ENCODE data around the gene STX8.
"Not testable (repeated sequence)": the region's sequence is repeated elsewhere in the genome, so short reads cannot be mapped to it uniquely, and the experiment has no call there.

STX8 gene

GRCh38 chr17:9367156-9367555 lies 208.5 kb downstream of the STX8 start:
- Histone ChIP-seq H3K36me3 (ENCODE audit: control insufficient read depth, insufficient read depth, low read length) (no peaks in the 10 kb centered on the region), H3K9ac (ENCODE audit: low read length) (no peak overlapping the region), H3K27me3 (ENCODE audit: control insufficient read depth, insufficient read depth, low read length) (no peaks in the 10 kb centered on the region), H3K4me1 (ENCODE audit: control insufficient read depth, insufficient read depth, low read length) (peaks cover 19% of the 10 kb centered on the region), H3K27ac (ENCODE audit: low read depth, low read length) (no peak overlapping the region), H3K4me3 (ENCODE audit: low read depth, low read length) (no peak overlapping the region), H3K9me3 (ENCODE audit: control insufficient read depth, insufficient read depth, low read depth, low read length) (no peaks in the 10 kb centered on the region)

GRCh38 chr17:9364837-9365430 lies 210.7 kb downstream of the STX8 start:
- H3K9me3 ChIP-seq (ENCODE audit: control insufficient read depth, insufficient read depth, low read depth, low read length) = no peaks in the 10 kb centered on the region
- no peak overlapping the region for H3K9ac ChIP-seq (ENCODE audit: low read length)
- no peak overlapping the region for H3K4me3 ChIP-seq (ENCODE audit: low read depth, low read length)
- no peaks in the 10 kb centered on the region for H3K36me3 ChIP-seq (ENCODE audit: control insufficient read depth, insufficient read depth, low read length)
- H3K27ac ChIP-seq (ENCODE audit: low read depth, low read length) = no peak overlapping the region
- no peaks in the 10 kb centered on the region for H3K27me3 ChIP-seq (ENCODE audit: control insufficient read depth, insufficient read depth, low read length)
- peaks cover 6% of the 10 kb centered on the region; the same call in 1 of the 2 replicates for H3K4me1 ChIP-seq (ENCODE audit: control insufficient read depth, insufficient read depth, low read length)

- H3K4me1 ChIP-seq (ENCODE audit: control insufficient read depth, insufficient read depth, low read length) = peaks cover 6% of the 10 kb centered on the region; the same call in 1 of the 2 replicates
- no peak overlapping the region for H3K27ac ChIP-seq (ENCODE audit: low read depth, low read length)
- H3K27me3 ChIP-seq (ENCODE audit: control insufficient read depth, insufficient read depth, low read length) = no peaks in the 10 kb centered on the region
- no peaks in the 10 kb centered on the region for H3K36me3 ChIP-seq (ENCODE audit: control insufficient read depth, insufficient read depth, low read length)
- H3K9me3 ChIP-seq (ENCODE audit: control insufficient read depth, insufficient read depth, low read depth, low read length) = no peaks in the 10 kb centered on the region
- no peak overlapping the region for H3K4me3 ChIP-seq (ENCODE audit: low read depth, low read length)
- H3K9ac ChIP-seq (ENCODE audit: low read length) = no peak overlapping the region
Observed at GRCh38 chr17:9363440-9364350, 211.9 kb downstream of the STX8 start.

- Histone ChIP-seq H3K9ac (ENCODE audit: low read length) (no peak overlapping the region), H3K27me3 (ENCODE audit: control insufficient read depth, insufficient read depth, low read length) (no peaks in the 10 kb centered on the region), H3K9me3 (ENCODE audit: control insufficient read depth, insufficient read depth, low read depth, low read length) (no peaks in the 10 kb centered on the region), H3K27ac (ENCODE audit: low read depth, low read length) (no peak overlapping the region), H3K36me3 (ENCODE audit: control insufficient read depth, insufficient read depth, low read length) (no peaks in the 10 kb centered on the region), H3K4me3 (ENCODE audit: low read depth, low read length) (no peak overlapping the region), H3K4me1 (ENCODE audit: control insufficient read depth, insufficient read depth, low read length) (no peaks in the 10 kb centered on the region)
Observed at GRCh38 chr17:9361188-9361955, 214.2 kb downstream of the STX8 start.

GRCh38 chr17:9360677-9361081 lies 214.9 kb downstream of the STX8 start:
- Histone ChIP-seq H3K27ac (ENCODE audit: low read depth, low read length) (no peak overlapping the region), H3K4me3 (ENCODE audit: low read depth, low read length) (no peak overlapping the region), H3K27me3 (ENCODE audit: control insufficient read depth, insufficient read depth, low read length) (no peaks in the 10 kb centered on the region), H3K4me1 (ENCODE audit: control insufficient read depth, insufficient read depth, low read length) (no peaks in the 10 kb centered on the region), H3K9me3 (ENCODE audit: control insufficient read depth, insufficient read depth, low read depth, low read length) (no peaks in the 10 kb centered on the region), H3K9ac (ENCODE audit: low read length) (no peak overlapping the region), H3K36me3 (ENCODE audit: control insufficient read depth, insufficient read depth, low read length) (no peaks in the 10 kb centered on the region)

- Histone ChIP-seq H3K9ac (ENCODE audit: low read length) (no peak overlapping the region), H3K27me3 (ENCODE audit: control insufficient read depth, insufficient read depth, low read length) (no peaks in the 10 kb centered on the region), H3K36me3 (ENCODE audit: control insufficient read depth, insufficient read depth, low read length) (no peaks in the 10 kb centered on the region), H3K9me3 (ENCODE audit: control insufficient read depth, insufficient read depth, low read depth, low read length) (no peaks in the 10 kb centered on the region), H3K4me1 (ENCODE audit: control insufficient read depth, insufficient read depth, low read length) (no peaks in the 10 kb centered on the region), H3K27ac (ENCODE audit: low read depth, low read length) (no peak overlapping the region), H3K4me3 (ENCODE audit: low read depth, low read length) (no peak overlapping the region)
Observed at GRCh38 chr17:9356488-9356911, 219.1 kb downstream of the STX8 start.

GRCh38 chr17:9355846-9356245 lies 219.8 kb downstream of the STX8 start:
- Histone ChIP-seq H3K9ac (ENCODE audit: low read length) (no peak overlapping the region), H3K9me3 (ENCODE audit: control insufficient read depth, insufficient read depth, low read depth, low read length) (no peaks in the 10 kb centered on the region), H3K27me3 (ENCODE audit: control insufficient read depth, insufficient read depth, low read length) (no peaks in the 10 kb centered on the region), H3K27ac (ENCODE audit: low read depth, low read length) (no peak overlapping the region), H3K36me3 (ENCODE audit: control insufficient read depth, insufficient read depth, low read length) (no peaks in the 10 kb centered on the region), H3K4me1 (ENCODE audit: control insufficient read depth, insufficient read depth, low read length) (no peaks in the 10 kb centered on the region), H3K4me3 (ENCODE audit: low read depth, low read length) (no peak overlapping the region)

GRCh38 chr17:9355231-9355630 lies 220.4 kb downstream of the STX8 start:
- H3K4me1 ChIP-seq (ENCODE audit: control insufficient read depth, insufficient read depth, low read length); H3K36me3 ChIP-seq (ENCODE audit: control insufficient read depth, insufficient read depth, low read length); H3K4me3 ChIP-seq (ENCODE audit: low read depth, low read length); H3K9ac ChIP-seq (ENCODE audit: low read length); H3K27ac ChIP-seq (ENCODE audit: low read depth, low read length); H3K9me3 ChIP-seq (ENCODE audit: control insufficient read depth, insufficient read depth, low read depth, low read length); H3K27me3 ChIP-seq (ENCODE audit: control insufficient read depth, insufficient read depth, low read length): not testable (repeated sequence)

GRCh38 chr17:9350080-9350479 lies 225.5 kb downstream of the STX8 start:
- H3K9ac ChIP-seq (ENCODE audit: low read length) = no peak overlapping the region
- no peak overlapping the region for H3K4me3 ChIP-seq (ENCODE audit: low read depth, low read length)
- no peaks in the 10 kb centered on the region for H3K27me3 ChIP-seq (ENCODE audit: control insufficient read depth, insufficient read depth, low read length)
- H3K27ac ChIP-seq (ENCODE audit: low read depth, low read length) = no peak overlapping the region
- no peaks in the 10 kb centered on the region for H3K9me3 ChIP-seq (ENCODE audit: control insufficient read depth, insufficient read depth, low read depth, low read length)
- no peaks in the 10 kb centered on the region for H3K36me3 ChIP-seq (ENCODE audit: control insufficient read depth, insufficient read depth, low read length)
- no peaks in the 10 kb centered on the region for H3K4me1 ChIP-seq (ENCODE audit: control insufficient read depth, insufficient read depth, low read length)

- Histone ChIP-seq H3K4me3 (ENCODE audit: low read depth, low read length) (no peak overlapping the region), H3K9me3 (ENCODE audit: control insufficient read depth, insufficient read depth, low read depth, low read length) (no peaks in the 10 kb centered on the region), H3K9ac (ENCODE audit: low read length) (no peak overlapping the region), H3K36me3 (ENCODE audit: control insufficient read depth, insufficient read depth, low read length) (no peaks in the 10 kb centered on the region), H3K27me3 (ENCODE audit: control insufficient read depth, insufficient read depth, low read length) (no peaks in the 10 kb centered on the region), H3K27ac (ENCODE audit: low read depth, low read length) (no peak overlapping the region), H3K4me1 (ENCODE audit: control insufficient read depth, insufficient read depth, low read length) (peaks cover 10% of the 10 kb centered on the region)
Observed at GRCh38 chr17:9346296-9346926, 229.2 kb downstream of the STX8 start.

Data from HUES6 (cell line).